ENCODE data around the gene ABCG4. TPM values are rescaled to one million over a fixed set of nuclear protein-coding genes. Genes with fewer than 3 reads are reported as not detected.

Gene ABCG4
- total and polyA plus RNA-seq, 2 of the 8 experiments (the other 6 are each of a cell fraction or from before 2014, with no cell fraction given) = 1.8 to 2.3 TPM

DNA sequence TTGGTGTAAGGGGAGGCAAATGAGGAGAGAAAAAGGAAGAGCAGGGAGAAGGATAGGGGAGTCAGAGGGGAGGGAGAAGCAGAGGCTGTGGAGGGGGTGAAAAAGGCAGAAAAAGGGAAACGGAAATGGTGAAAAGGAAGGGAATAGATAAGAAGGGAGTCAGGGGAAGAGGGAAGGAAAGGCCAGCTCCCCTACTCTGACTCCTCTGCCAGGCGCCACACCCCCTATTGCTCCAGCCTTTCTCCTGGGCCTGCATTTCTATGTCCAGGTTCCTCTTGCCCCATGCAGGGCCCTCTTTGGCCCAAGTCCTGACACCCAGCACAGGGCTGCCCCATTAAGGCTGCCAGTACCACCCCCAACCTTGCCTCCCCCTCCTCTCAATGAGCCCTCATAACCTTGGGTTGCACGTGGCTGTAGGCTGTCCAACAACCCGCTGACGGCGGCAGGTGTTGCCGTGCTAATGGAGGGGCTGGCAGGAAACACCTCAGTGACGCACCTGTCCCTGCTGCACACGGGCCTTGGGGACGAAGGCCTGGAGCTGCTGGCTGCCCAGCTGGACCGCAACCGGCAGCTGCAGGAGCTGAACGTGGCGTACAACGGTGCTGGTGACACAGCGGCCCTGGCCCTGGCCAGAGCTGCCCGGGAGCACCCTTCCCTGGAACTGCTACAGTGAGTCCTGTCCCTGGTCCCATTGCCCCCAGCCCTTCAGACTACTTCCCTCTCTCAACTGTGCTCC lies 33.0 kb downstream of the ABCG4 start (continued):
- TF ChIP-seq, protein P1, sequence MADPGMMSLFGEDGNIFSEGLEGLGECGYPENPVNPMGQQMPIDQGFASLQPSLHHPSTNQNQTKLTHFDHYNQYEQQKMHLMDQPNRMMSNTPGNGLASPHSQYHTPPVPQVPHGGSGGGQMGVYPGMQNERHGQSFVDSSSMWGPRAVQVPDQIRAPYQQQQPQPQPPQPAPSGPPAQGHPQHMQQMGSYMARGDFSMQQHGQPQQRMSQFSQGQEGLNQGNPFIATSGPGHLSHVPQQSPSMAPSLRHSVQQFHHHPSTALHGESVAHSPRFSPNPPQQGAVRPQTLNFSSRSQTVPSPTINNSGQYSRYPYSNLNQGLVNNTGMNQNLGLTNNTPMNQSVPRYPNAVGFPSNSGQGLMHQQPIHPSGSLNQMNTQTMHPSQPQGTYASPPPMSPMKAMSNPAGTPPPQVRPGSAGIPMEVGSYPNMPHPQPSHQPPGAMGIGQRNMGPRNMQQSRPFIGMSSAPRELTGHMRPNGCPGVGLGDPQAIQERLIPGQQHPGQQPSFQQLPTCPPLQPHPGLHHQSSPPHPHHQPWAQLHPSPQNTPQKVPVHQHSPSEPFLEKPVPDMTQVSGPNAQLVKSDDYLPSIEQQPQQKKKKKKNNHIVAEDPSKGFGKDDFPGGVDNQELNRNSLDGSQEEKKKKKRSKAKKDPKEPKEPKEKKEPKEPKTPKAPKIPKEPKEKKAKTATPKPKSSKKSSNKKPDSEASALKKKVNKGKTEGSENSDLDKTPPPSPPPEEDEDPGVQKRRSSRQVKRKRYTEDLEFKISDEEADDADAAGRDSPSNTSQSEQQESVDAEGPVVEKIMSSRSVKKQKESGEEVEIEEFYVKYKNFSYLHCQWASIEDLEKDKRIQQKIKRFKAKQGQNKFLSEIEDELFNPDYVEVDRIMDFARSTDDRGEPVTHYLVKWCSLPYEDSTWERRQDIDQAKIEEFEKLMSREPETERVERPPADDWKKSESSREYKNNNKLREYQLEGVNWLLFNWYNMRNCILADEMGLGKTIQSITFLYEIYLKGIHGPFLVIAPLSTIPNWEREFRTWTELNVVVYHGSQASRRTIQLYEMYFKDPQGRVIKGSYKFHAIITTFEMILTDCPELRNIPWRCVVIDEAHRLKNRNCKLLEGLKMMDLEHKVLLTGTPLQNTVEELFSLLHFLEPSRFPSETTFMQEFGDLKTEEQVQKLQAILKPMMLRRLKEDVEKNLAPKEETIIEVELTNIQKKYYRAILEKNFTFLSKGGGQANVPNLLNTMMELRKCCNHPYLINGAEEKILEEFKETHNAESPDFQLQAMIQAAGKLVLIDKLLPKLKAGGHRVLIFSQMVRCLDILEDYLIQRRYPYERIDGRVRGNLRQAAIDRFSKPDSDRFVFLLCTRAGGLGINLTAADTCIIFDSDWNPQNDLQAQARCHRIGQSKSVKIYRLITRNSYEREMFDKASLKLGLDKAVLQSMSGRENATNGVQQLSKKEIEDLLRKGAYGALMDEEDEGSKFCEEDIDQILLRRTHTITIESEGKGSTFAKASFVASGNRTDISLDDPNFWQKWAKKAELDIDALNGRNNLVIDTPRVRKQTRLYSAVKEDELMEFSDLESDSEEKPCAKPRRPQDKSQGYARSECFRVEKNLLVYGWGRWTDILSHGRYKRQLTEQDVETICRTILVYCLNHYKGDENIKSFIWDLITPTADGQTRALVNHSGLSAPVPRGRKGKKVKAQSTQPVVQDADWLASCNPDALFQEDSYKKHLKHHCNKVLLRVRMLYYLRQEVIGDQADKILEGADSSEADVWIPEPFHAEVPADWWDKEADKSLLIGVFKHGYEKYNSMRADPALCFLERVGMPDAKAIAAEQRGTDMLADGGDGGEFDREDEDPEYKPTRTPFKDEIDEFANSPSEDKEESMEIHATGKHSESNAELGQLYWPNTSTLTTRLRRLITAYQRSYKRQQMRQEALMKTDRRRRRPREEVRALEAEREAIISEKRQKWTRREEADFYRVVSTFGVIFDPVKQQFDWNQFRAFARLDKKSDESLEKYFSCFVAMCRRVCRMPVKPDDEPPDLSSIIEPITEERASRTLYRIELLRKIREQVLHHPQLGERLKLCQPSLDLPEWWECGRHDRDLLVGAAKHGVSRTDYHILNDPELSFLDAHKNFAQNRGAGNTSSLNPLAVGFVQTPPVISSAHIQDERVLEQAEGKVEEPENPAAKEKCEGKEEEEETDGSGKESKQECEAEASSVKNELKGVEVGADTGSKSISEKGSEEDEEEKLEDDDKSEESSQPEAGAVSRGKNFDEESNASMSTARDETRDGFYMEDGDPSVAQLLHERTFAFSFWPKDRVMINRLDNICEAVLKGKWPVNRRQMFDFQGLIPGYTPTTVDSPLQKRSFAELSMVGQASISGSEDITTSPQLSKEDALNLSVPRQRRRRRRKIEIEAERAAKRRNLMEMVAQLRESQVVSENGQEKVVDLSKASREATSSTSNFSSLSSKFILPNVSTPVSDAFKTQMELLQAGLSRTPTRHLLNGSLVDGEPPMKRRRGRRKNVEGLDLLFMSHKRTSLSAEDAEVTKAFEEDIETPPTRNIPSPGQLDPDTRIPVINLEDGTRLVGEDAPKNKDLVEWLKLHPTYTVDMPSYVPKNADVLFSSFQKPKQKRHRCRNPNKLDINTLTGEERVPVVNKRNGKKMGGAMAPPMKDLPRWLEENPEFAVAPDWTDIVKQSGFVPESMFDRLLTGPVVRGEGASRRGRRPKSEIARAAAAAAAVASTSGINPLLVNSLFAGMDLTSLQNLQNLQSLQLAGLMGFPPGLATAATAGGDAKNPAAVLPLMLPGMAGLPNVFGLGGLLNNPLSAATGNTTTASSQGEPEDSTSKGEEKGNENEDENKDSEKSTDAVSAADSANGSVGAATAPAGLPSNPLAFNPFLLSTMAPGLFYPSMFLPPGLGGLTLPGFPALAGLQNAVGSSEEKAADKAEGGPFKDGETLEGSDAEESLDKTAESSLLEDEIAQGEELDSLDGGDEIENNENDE (IDR thresholded peaks at IDR 0.05; ENCODE audit: insufficient replicate concordance, low read length) = no peak
- no peak for TF ChIP-seq KDM1A (IDR thresholded peaks at IDR 0.05; ENCODE audit: borderline replicate concordance, low read length)
- no peak for TF ChIP-seq TBP (IDR thresholded peaks at IDR 0.05; ENCODE audit: low read depth, low read length)
- TF ChIP-seq POLR2A (IDR thresholded peaks at IDR 0.05; ENCODE audit: control extremely low read depth in 1 of 2, low read depth in 2 of 2, low read length in 2 of 2) = no peak
- TF ChIP-seq GABPA (IDR thresholded peaks at IDR 0.05; ENCODE audit: borderline replicate concordance, insufficient read depth, low read length) = no peak
- TF ChIP-seq JUN (IDR thresholded peaks at IDR 0.05; ENCODE audit: low read depth, low read length) = no peak
- TF ChIP-seq TAF1 (IDR thresholded peaks at IDR 0.05; ENCODE audit: low read depth, low read length) = no peak
- no peak for TF ChIP-seq SP1 (IDR thresholded peaks at IDR 0.05; ENCODE audit: low read depth, low read length)
- no peak for TF ChIP-seq CHD1 (IDR thresholded peaks at IDR 0.05; ENCODE audit: low read depth, low read length)
- TF ChIP-seq, protein P2, sequence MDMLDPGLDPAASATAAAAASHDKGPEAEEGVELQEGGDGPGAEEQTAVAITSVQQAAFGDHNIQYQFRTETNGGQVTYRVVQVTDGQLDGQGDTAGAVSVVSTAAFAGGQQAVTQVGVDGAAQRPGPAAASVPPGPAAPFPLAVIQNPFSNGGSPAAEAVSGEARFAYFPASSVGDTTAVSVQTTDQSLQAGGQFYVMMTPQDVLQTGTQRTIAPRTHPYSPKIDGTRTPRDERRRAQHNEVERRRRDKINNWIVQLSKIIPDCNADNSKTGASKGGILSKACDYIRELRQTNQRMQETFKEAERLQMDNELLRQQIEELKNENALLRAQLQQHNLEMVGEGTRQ (IDR thresholded peaks at IDR 0.05; ENCODE audit: low read length) = no peak
- TF ChIP-seq CREB1 (IDR thresholded peaks at IDR 0.05) = no peak

Data from H1 (cell line).